ENCODE data around the gene PRDX6. TPM values are rescaled to one million over a fixed set of nuclear protein-coding genes. Genes with fewer than 3 reads are reported as not detected.

The PRDX6 gene
- total RNA-seq, 1 donor from 2014 or later: 520 TPM

GRCh38 chr1:173505391-173505790 lies 28.3 kb downstream of the PRDX6 start:
- peaks cover 1% of the 10 kb centered on the region for H3K27me3 Mint-ChIP-seq (ENCODE audit: low read depth, unreplicated experiment)
- Histone ChIP-seq H3K9ac (ENCODE audit: low read length) (no peak overlapping the region), H3K9me3 (ENCODE audit: insufficient read depth, low read depth, low read length) (no peaks in the 10 kb centered on the region), H3K27ac (ENCODE audit: low read depth, low read length) (no peak overlapping the region), H3K4me3 (ENCODE audit: insufficient read depth, low read depth, low read length) (no peak overlapping the region), H2AFZ (ENCODE audit: low read depth, low read length) (no peak overlapping the region), H3K4me2 (ENCODE audit: low read length) (no peak overlapping the region), H3K4me1 (ENCODE audit: insufficient read depth, low read length) (peaks cover 10% of the 10 kb centered on the region), H4K20me1 (ENCODE audit: insufficient read depth, low read length) (no peaks in the 10 kb centered on the region), H3K27me3 (ENCODE audit: insufficient read depth, low read length) (no peaks in the 10 kb centered on the region), H3K36me3 (ENCODE audit: insufficient read depth, low read length) (no peaks in the 10 kb centered on the region), H3K79me2 (ENCODE audit: insufficient read depth, low read length) (no peaks in the 10 kb centered on the region)
- peaks cover 20% of the 10 kb centered on the region for H3K4me1 Mint-ChIP-seq (ENCODE audit: low read depth, unreplicated experiment)
- no peak overlapping the region for H3K4me3 Mint-ChIP-seq (ENCODE audit: unreplicated experiment)
- H3K9me3 Mint-ChIP-seq (ENCODE audit: unreplicated experiment): peaks cover 1% of the 10 kb centered on the region
- H3K36me3 Mint-ChIP-seq (ENCODE audit: low read depth, unreplicated experiment): no peaks in the 10 kb centered on the region
- TF ChIP-seq EZH2 (IDR thresholded peaks at IDR 0.05; ENCODE audit: insufficient read depth, low read length) (no peak), CTCF (IDR thresholded peaks at IDR 0.05; ENCODE audit: insufficient read depth, low read depth, low read length) (no peak)
- H3K27ac Mint-ChIP-seq (ENCODE audit: unreplicated experiment): no peak overlapping the region
- no peak for DNase-seq (ENCODE audit: low read depth)
- no peak for FAIRE-seq

GRCh38 chr1:173506437-173506836 lies 29.3 kb downstream of the PRDX6 start:
- H3K79me2 ChIP-seq (ENCODE audit: insufficient read depth, low read length): no peaks in the 10 kb centered on the region
- H3K4me1 Mint-ChIP-seq (ENCODE audit: low read depth, unreplicated experiment): peaks cover 20% of the 10 kb centered on the region
- no peaks in the 10 kb centered on the region for H4K20me1 ChIP-seq (ENCODE audit: insufficient read depth, low read length)
- no peaks in the 10 kb centered on the region for H3K36me3 Mint-ChIP-seq (ENCODE audit: low read depth, unreplicated experiment)
- peaks cover 10% of the 10 kb centered on the region for H3K4me1 ChIP-seq (ENCODE audit: insufficient read depth, low read length)
- H3K4me2 ChIP-seq (ENCODE audit: low read length): no peak overlapping the region
- no peaks in the 10 kb centered on the region for H3K27me3 Mint-ChIP-seq (ENCODE audit: low read depth, unreplicated experiment)
- no peaks in the 10 kb centered on the region for H3K9me3 ChIP-seq (ENCODE audit: insufficient read depth, low read depth, low read length)
- no peaks in the 10 kb centered on the region for H3K27me3 ChIP-seq (ENCODE audit: insufficient read depth, low read length)
- no peaks in the 10 kb centered on the region for H3K36me3 ChIP-seq (ENCODE audit: insufficient read depth, low read length)
- no peaks in the 10 kb centered on the region for H3K9me3 Mint-ChIP-seq (ENCODE audit: unreplicated experiment)
- no peak overlapping the region for H3K4me3 ChIP-seq (ENCODE audit: insufficient read depth, low read depth, low read length)
- H2AFZ ChIP-seq (ENCODE audit: low read depth, low read length): peak overlapping the region; percentile 18
- peak overlapping the region; percentile 66 for H3K27ac Mint-ChIP-seq (ENCODE audit: unreplicated experiment)
- H3K27ac ChIP-seq (ENCODE audit: low read depth, low read length): peak overlapping the region; percentile 55
- DNase-seq (ENCODE audit: low read depth): no peak
- no peak for TF ChIP-seq EZH2 (IDR thresholded peaks at IDR 0.05; ENCODE audit: insufficient read depth, low read length)
- no peak for TF ChIP-seq CTCF (IDR thresholded peaks at IDR 0.05; ENCODE audit: insufficient read depth, low read depth, low read length)
- no peak for FAIRE-seq
- no peak overlapping the region for H3K9ac ChIP-seq (ENCODE audit: low read length)
- H3K4me3 Mint-ChIP-seq (ENCODE audit: unreplicated experiment): no peak overlapping the region

- peak overlapping the region; percentile 55 for H3K27ac ChIP-seq (ENCODE audit: low read depth, low read length)
- no peaks in the 10 kb centered on the region for H3K9me3 Mint-ChIP-seq (ENCODE audit: unreplicated experiment)
- H3K27me3 Mint-ChIP-seq (ENCODE audit: low read depth, unreplicated experiment): no peaks in the 10 kb centered on the region
- H3K36me3 Mint-ChIP-seq (ENCODE audit: low read depth, unreplicated experiment): no peaks in the 10 kb centered on the region
- peak overlapping the region; percentile 47 for H2AFZ ChIP-seq (ENCODE audit: low read depth, low read length)
- peak overlapping the region; percentile 70 for H3K4me2 ChIP-seq (ENCODE audit: low read length)
- FAIRE-seq: no peak
- peak; percentile 89 for DNase-seq (ENCODE audit: low read depth)
- no peak for TF ChIP-seq CTCF (IDR thresholded peaks at IDR 0.05; ENCODE audit: insufficient read depth, low read depth, low read length)
- TF ChIP-seq EZH2 (IDR thresholded peaks at IDR 0.05; ENCODE audit: insufficient read depth, low read length): no peak
- no peaks in the 10 kb centered on the region for H4K20me1 ChIP-seq (ENCODE audit: insufficient read depth, low read length)
- no peak overlapping the region for H3K4me3 Mint-ChIP-seq (ENCODE audit: unreplicated experiment)
- no peaks in the 10 kb centered on the region for H3K9me3 ChIP-seq (ENCODE audit: insufficient read depth, low read depth, low read length)
- peak overlapping the region; percentile 47 for H3K9ac ChIP-seq (ENCODE audit: low read length)
- H3K4me1 Mint-ChIP-seq (ENCODE audit: low read depth, unreplicated experiment): peaks cover 20% of the 10 kb centered on the region
- no peaks in the 10 kb centered on the region for H3K27me3 ChIP-seq (ENCODE audit: insufficient read depth, low read length)
- H3K79me2 ChIP-seq (ENCODE audit: insufficient read depth, low read length): no peaks in the 10 kb centered on the region
- peak overlapping the region; percentile 4 for H3K4me3 ChIP-seq (ENCODE audit: insufficient read depth, low read depth, low read length)
- H3K4me1 ChIP-seq (ENCODE audit: insufficient read depth, low read length): peaks cover 10% of the 10 kb centered on the region
- peak overlapping the region; percentile 91 for H3K27ac Mint-ChIP-seq (ENCODE audit: unreplicated experiment)
- no peaks in the 10 kb centered on the region for H3K36me3 ChIP-seq (ENCODE audit: insufficient read depth, low read length)
Measured at GRCh38 chr1:173507205-173507846, 30.2 kb downstream of the PRDX6 start.

All from astrocyte (in vitro differentiated cells and primary cell).